Hematopoietic multipotent progenitor cell treated with erythropoietin and hydrocortisone succinate and interleukin-3 and kit ligand, for 15 days (in vitro differentiated cells): ENCODE measurements around the gene DNAJC5.
"Not testable (repeated sequence)": the region's sequence is repeated elsewhere in the genome, so short reads cannot be mapped to it uniquely, and the experiment has no call there.

ENCODE experiments used
- DNase-seq: peaks from one replicate; pipeline ENCODE4 v3.0.0-alpha.2; 2015; ENCODE audit warnings: low spot score

DNAJC5 gene

DNA sequence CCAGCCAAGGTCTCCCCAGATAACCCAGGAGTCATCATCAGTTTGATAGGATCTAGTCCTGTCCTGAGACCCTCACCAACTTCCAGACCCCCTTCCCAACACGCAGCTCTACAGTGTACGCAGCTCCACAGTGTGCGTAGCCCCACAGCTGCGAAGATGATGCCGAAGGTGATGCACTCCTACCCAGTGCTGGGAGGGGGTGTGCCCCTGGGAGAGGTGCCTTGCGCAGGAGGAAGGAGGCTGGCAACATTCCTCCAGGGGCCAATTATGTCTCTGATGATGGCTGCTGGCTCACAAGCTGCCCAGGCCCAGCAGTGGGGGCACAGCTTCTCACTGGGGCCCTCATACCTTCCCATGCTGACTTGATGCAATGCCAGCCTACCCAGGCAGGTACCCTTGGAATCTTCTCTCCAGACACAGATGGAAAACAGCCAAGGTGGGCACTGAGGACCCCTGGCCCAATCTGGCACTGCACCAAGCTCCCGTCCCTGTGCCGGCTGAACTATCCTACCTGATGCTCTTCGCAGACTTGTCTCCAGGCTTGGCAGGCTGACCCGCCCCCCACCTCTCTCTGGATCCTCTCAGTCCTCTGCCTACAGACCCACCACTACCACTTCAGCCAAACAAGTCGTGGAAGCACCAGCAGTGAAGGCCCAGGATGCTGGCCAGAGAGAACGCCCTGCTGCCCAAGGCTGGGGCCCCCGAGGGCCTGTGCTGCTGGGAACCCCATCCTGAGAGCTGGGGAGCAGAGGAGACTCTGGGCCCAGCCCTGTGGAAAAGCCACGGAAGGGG lies 73.4 kb downstream of the DNAJC5 start:
- DNase-seq = no peak

DNA sequence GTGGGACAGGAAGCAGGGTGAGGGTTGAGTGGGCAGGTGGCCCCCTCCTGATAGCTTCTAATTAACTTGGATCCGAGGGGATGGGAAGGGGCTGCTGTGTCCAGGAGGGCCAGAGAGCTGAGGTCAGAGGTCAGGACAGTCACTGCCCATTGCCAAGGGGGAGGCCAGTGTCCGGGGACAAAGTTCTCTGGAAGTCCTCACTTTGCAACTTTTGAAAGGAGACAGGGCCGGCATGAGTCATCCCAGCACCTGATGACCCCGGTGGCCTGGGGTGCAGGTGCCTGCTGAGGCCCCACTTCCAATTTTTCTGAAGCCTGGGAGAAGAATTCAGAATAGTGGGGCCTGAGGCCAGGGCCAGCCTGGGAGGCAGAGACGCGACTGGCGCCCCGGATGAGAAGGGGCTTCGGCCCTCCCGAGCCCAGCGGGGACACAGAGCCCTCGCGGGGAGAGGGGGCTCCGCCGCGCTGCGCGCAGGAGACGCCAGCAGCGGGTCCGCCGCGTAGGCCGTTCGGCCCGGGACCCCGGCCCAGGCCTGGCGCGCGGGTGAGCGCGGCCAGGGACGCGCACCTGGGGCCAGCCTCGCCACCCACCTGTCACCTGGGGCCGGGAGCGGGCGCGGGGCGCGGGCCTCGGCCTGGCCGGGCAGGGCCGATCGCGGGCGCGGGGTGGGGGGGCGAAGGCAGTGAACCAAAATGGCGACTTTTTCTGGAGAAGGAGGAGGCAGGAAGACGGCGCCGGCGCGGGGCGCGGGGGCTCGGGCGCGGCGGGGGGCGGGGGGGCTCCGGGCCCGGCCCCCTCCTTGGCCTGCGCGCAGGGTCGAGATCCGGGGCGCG lies 74.2 kb downstream of the DNAJC5 start:
- DNase-seq = no peak

DNA sequence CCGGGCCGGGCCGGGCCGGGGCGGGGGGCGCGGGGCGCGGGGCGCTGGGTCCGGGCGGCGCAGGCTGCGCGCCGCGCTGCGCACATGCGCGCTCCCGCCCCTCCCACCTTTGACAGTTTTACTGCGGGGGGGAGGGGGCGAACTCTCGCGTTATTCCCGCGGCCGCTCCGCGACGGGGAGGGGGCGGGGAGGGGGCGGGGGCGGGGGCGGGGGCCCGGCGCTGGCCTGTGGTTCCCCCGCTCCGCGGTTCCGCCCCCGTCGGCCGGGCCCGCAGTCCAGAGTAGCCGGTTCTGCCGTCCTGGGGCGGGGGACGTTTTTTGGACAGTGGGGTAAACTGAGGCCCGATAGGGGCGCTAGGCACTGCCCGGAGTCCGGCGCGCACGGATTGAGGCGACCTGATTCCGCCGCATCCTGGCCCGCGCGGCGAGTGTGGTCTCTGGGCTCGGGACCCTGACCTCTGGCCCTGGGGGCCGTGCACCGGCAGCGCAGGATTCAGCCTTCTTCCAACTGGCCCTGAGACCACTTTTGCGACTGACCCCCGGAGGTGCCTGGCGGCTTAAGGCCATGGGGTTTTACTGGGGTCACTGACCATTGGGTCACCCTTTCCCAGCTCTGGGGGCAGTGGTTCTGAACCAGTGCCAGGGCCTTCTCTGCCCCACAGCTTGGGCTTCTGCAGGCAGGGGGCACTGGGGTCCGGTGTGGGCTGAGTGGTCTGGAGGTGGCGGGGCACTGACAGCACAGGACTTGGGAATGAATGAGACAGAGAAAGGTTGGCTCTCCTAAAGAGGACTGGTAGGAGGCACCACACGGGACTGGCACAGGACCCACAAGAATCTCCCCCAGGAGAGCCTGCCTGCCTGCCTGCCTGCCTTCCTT lies 75.2 kb downstream of the DNAJC5 start, which contains the start of gene ZNF512B:
ZNF512B (minus strand) TSS at position 93 of the 876 bp plus-strand sequence. CDS start 1,980 bp downstream, outside the sequence.
- no peak for DNase-seq

DNA sequence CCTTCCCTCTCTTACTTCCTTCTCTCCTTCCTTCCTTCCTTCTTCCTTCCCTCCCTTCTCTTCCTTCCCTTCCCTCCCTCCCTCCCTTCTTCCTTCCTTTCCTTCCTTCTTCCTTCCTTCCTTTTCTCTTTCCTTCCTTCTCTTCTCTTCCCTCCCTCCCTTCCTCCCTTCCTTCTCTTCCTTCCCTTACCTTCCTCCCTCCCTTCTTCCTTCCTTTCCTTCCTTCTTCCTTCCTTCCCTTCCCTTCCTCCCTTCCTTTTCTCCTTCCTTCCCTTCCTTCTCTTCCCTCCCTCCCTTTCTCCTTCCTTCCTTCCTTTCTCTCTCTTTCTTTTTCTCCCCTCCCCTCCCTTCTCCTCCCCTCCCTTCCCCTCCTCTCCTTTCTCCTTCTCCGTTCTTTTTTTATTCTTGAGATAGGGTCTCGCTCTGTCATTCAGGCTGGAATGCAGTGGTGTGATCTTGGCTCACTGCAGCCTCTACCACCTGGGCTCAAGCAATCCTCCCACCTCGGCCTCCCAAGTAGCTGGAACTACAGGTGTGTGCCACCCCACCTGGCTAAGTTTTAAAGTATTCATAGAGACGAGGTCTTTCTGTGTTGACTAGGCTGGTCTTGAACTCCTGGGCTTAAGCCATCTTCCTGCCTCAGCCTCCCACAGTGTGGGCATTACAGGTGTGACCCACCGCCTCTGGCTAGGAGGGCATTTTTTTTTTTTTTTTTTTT lies 75.9 kb downstream of the DNAJC5 start:
- DNase-seq = no peak

DNA sequence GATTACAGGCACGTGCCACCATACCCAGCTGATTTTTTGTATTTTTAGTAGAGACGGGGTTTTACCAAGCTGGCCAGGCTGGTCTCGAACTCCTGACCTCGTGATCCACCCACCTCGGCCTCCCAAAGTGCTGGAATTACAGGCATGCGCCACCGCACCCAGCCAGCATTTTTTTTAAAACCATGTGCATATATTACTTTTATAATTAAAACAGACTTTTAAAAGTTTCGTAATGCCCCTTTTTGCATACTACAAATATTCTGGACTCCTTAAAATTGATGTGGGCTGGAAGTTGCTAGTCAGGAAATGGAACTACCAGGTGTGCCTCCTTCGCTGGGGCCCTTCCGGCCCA lies 77.0 kb downstream of the DNAJC5 start:
- DNase-seq = not testable (repeated sequence)

DNA sequence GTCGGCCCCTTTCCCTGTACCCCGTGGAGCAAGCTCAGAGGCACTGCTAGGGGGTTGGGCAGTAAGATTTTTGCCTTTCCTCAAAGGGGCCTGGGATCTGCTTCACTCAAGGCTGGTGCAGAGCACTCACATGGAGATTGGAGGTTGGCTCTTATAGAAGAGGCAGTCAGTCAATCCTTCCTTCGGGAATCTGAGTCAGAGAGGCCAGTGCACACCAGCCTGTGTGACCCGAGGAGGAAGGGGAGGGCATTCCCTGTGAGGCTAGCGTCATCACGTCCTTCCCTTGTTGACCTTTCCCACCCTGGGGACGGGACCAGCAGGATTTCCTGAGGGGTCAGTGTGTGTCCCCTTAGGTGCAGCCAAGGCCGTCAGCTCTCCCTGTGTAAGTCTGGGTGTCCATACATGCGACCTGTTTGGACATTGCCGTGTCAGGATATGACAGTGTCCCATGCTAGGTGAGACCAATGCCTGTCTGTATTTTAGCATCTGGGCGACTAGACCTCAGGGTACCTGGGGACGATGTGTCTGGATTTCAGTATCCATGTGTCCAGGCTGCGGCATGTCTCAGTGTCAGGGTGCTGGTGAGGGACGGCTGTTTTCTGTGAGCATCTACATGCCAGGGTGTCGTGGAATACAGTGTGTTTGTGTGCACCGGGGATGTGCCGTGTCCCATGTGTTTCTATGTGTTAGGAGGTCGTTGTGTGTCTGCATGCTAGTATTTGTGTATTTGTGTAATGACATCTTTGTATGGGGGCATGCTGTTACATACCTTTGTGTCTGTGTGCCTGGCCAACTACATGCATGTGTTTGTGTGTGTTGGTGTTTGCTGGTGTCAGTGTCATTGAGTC lies 77.6 kb downstream of the DNAJC5 start:
- DNase-seq = no peak

DNA sequence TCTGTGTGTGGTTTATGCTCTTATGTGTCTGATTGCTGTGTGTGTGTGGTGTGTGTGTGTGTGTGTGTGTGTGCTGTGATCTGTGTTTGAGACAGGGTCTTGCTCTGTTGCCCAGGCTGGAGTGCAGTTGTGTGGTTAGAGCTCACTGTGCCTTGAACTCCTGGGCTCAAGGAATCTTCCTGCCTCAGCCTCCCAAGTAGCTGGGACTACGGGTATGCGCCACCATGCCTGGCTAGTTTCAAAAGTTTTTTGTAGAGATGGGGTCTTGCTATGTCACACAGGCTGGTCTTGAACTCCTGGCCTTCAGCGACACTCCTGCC lies 78.2 kb downstream of the DNAJC5 start:
- DNase-seq = no peak

DNA sequence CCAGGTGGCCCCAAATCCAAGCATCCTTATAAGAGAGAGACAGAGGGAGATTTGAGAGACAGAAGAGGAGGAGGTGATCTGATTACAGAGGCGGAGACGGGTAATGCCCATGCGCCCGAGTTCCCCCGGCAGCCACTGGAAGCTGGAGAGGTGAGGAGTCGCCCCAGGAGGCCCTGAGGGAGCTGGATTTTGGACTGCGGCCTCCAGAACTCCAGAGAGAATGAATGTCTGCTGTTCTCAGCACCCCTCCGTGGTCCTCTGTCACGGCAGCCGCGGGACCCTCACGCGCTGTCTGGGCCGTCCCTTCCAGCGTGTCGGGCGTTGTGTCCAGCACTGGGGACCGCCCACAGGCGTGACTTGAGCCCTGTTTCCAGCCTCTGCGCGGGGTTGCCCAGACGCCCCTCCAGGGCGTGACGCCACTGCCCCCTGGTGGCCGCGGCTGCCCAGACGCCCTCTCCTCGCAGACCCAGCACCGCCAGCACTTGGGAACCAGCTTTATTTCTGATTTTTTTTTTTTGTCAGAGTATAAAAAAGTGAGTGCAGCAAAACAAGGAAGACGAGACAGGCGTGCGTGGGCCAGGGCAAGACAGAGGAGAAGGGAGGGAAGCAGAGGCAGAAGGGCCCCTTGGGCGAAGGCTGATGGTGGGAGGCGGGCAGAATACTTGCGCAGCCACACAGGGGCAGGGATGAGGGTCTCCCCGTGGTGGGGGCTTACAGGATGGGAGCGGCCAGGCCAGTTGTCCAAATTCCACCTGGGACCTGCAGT lies 78.9 kb downstream of the DNAJC5 start:
- peak; percentile 74 for DNase-seq

DNA sequence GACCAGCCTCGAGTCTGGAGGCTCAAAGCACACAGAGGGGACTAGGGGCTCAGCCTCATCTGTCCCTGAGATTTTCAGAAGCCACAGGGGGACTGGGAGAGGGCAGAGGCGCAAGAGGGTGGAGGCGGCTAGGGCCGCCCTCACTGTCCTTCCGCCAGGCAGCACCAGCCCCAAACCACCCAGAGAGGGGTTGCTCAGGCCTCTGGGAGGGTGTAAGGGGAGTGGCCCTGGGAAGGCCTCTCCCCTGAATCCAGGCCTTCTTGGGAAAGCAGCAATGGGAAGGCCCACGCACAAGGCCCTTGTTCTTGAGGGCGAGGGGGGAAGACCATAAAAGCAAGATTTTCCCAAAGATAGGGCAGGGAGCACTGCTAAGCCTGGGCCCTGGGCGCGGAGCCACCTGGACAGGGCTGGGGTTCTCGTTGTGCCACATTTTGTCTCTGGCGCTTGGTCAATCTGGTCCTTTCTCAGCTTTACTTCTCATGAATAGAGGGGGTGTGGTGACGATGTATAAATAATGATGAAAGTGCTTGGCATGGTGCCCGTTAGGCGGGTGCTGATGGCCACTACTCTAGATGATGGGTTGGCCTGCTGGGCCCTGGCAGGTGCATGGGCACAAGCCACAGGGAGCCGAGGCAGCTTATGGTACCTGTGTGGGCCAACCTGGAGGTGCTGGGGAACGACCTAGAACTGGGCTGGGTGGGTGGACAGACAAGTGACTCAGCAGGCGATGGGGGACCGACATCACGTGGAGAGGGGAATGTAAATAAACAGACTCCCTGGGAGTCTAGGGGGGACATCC lies 79.7 kb downstream of the DNAJC5 start:
- no peak for DNase-seq

DNA sequence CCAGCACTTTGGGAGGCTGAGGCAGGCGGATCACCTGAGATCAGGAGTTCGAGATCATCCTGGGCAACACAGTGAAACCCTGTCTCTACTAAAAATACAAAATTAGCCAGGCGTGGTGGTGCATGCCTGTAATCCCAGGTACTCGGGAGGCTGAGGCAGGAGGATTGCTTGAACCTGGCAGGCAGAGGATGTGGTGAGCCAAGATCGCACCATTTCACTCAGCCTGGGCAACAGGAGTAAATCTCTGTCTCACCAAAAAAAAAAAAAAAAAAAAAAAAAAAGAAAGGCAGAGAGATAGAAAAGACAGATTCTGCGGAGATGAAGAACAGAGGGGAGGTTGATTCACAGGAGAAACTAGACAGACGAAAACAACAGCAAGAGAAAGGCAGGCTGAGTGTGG lies 81.6 kb downstream of the DNAJC5 start:
- not testable (repeated sequence) for DNase-seq

DNA sequence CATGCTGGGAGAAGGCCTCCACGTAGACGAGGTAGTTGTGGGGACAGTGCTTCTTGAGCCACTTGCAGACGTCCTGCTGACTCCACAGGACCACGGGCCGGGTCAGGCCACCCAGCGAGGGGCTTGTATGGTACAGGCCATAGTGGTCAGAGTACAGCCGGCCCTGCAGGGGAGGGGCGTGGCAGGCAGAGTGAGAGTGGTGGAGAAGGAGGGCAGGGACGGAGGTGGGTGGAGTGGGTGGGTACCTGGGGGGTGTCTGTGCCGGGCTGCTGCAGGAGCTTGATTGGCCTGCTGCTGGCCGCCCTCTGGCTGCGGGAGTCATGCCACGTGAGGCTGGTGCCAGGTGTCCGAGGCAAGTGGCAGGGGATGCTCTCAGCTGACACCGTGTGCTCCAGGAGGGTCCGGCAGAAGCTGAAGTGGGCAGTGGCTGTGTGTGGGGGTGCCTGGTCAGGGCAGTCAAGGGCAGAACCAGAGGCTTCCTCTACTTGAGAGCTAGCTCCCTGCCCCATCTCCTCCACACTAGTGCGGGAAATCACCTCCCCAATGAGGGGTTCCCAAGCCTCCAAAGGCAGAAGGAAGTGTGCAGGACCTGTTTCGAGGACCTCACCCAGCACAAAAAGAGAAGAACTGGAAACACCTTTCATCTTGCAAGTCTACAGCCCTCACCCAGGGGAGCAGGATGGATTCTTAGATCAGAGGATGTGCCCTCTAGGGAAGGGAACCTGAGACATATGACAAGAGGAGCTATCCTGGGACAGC lies 82.2 kb downstream of the DNAJC5 start:
- DNase-seq = no peak

DNA sequence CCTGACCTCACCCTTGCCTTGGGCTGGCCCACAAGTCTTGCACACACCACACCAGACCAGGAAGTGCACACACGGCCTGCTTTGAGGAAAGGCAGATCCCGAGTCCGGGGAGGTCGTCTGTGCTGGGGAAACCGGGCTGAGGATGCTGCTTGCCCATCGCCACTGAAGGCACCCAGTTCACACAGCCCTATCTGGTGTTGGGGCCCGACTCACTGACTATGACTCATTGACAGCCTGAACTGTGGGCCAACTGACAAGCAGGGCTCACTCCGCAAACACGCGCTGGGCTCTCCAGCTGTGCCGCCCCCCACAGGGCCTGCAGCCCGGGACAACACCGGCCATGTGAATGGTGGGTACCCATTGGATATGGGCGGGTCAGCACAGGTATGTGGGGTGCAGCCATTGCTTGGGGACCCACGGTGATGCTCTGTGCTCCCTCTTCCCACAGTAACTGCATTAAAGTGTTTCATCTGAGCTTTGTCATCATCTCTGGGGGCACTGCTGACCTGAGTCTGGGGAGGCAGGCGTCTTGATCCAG lies 82.9 kb downstream of the DNAJC5 start:
- peak; percentile 31 for DNase-seq

DNA sequence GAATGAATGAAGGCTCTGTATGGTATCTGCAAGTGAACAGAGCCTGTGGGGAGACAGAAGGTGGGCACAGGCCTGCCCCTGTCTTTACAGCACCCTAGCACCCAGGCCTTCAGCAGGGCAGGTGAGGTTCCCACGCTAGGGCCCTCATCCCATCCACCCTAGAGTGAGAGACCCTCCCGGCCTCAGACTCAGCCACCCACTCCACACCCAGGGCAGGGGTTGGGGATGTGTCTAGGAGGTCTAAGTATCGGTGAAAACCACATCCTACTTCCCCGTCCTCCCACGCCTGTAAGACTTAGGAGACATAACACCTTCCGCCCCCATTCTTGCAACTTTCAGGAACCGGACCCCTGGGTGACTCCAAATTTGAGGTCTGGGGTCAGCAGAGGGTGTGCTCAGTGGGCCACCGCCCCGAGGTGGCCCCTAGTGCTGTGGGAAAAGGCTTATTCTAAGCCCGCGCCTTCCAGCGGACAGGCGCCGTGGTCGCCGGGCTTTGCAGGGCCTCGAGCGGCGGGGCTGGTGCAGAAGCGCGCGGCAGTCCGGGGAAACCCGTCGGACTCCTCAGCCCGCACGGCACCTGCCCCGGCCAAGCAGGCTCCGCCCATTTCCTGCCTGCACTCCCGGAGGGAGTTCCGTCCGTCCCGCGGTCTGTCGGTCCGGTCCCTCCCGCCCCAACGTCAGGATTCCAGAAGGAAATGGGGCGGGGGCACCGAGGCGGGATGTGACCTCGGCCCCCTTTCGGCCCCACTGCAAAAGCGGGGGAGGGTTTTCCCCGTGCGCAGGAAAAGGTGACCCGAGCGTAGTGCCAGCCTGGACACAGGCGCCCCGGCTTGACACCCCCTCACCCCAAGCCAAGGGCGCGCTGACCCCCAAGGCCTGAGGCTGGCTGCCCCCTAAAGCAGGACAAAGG lies 83.6 kb downstream of the DNAJC5 start:
- DNase-seq = no peak

DNA sequence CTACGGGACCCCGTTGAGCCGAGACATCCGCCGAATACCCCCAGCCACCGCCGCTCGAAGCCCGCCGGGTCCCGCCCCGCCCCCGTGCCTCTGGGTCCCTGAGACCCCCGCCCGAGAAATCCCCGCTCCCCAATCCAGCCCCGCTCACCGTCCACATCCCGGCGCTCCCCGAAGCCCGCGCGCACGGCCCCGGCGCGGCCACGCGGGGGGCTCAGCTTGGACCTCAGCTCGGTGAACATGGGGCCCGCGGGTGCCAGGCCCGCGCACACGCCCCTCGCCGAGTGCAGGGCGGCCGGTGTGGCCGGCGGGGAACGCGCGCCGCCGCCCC lies 84.3 kb downstream of the DNAJC5 start:
- DNase-seq = no peak

DNA sequence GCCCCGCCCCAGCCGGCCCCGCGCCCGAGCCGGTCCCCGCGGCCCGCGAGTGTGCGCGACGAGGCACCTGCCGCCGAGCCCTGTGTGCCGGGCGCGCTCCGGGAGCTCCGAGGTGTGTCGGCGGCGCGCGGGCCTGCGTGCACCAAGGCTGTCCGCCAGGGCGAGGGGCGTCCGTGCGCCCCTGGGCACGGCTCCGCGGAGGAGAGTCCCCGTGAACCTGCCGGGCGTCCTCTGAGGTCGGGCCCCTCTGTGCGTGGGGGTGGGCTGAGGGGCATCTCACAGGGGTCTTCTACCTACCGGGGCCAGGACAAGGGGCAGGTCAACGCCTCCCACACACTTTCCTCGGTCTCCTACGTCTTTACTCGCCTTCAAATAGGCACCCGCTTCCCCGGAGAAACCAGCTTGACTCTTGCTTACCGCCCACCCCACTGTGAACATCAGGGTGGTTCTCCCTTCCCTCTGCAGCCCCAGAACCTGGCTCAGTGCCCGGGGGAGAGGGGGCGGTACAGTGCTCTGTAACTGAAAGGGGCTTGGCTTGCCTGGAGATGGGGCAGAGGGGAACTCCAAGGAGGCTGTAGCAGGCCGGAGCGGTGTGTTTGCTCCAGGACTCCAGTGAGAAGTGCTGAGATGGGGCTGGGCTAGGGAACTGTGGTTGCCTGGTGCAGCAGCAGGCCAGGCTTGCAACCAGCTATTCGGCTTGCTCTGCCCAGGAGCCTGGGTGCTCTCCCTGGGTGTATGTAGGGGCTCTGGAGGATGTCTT lies 84.8 kb downstream of the DNAJC5 start, which contains the start of gene SAMD10:
SAMD10 (minus strand) TSS at position 86 of the 760 bp plus-strand sequence. CDS start 175 bp downstream, outside the sequence.
- DNase-seq = peak; percentile 21

DNA sequence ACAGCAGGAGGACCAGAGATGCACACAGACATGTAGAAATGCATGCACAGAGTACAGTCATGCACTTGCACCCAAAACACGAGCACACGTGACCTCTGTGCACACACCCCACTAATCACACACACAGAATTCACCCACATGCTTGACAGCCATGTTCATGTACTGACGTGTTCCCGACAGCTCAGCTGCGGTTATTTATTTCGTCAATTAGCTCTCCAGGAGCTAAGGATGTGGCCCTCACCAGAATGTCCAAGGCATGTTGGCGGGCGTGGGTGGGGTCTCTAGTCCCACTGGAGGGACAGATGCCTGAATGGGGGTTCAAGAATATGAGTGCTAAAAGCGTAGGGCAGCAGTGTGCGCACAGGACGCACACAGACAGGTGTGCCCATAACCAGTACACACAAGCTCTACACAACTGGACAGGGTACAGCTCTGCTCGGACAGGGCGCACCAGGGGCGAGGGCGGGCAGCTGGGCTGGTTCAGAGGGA lies 85.4 kb downstream of the DNAJC5 start:
- DNase-seq = peak; percentile 21
